HCT116 (cell line): ENCODE measurements around the gene PLEKHA8. TPM values are rescaled to one million over a fixed set of nuclear protein-coding genes. Genes with fewer than 3 reads are reported as not detected.

Source experiments
- ATAC-seq: fragments of 200-7000 bp; cut with Tn5 transposase; 2 replicates; pipeline ENCODE4 v1.9.1; 2020; ENCODE audit warnings: mild to moderate bottlenecking, moderate library complexity
- BruUV-seq: library from RNA; stranded (reverse); fragments of 400-500 nt; replicated peaks from 2 replicates; lab custom pipeline; 2021; lab: Mats Ljungman, UMichigan
- CTCF ChIA-PET: fragments of 300-600 bp; sonication (Branson Sonifier 250); formaldehyde crosslinking; loops from one replicate; lab custom pipeline; 2021; ENCODE audit warnings: antibody characterized with exemption; lab: Charles Lee
- POLR2A ChIA-PET: fragments of 300-600, 350-600 bp; sonication (Branson Sonifier 250); formaldehyde crosslinking; loops from one replicate; lab custom pipeline; 2021; ENCODE audit warnings: antibody characterized with exemption; lab: Charles Lee
- RAD21 ChIA-PET, 2 experiments: fragments of 300-600 bp; sonication (Branson Sonifier 250); formaldehyde crosslinking; loops; one replicate each; lab custom pipeline; 2023; ENCODE audit warnings: low total read pairs in 2 of 2; ENCODE audit not compliant: uncharacterized antibody in 2 of 2, unreplicated experiment in 2 of 2, low non-redundant PET in 1 of 2; lab: Charles Lee
- DNase-seq: peaks from one replicate; pipeline ENCODE4 v3.0.0-alpha.2; 2010; ENCODE audit warnings: low read depth, low spot score
- H2AFZ ChIP-seq: fragments of 200-600 bp; shearing (Covaris generic), sonication (generic); 2 replicates; pipeline ENCODE4 v1.6.1; 2017; ENCODE audit warnings: low read depth, mixed run types, mixed read lengths, antibody characterized with exemption, low read length; ENCODE audit not compliant: poor library complexity, severe bottlenecking
- H3K27ac ChIP-seq: 2 replicates; pipeline ENCODE4 v1.5.1; 2012; ENCODE audit warnings: low read depth, low read length
- H3K27me3 ChIP-seq: fragments of 200-600 bp; sonication (generic); 2 replicates; pipeline ENCODE4 v1.6.1; 2016; ENCODE audit warnings: mixed run types, low read length, mixed read lengths; ENCODE audit not compliant: insufficient read depth
- H3K36me3 ChIP-seq, 2 experiments: fragments of 200-500 bp in 1 of 2; fragments of 200-600 bp in 1 of 2; sonication (Bioruptor generic) in 1 of 2; sonication (generic) in 1 of 2; 2 replicates each; pipeline versions ENCODE4 v1.5.1 to v1.6.1; 2014 to 2016; ENCODE audit warnings: low read length in 2 of 2, inconsistent platforms in 1 of 2, mixed read lengths in 1 of 2, mixed run types in 1 of 2; ENCODE audit not compliant: insufficient read depth in 2 of 2, control insufficient read depth in 1 of 2
- H3K4me1 ChIP-seq, 2 experiments: fragments of 200-600 bp in 1 of 2; sonication (generic) in 1 of 2; 2 replicates each; pipeline versions ENCODE4 v1.5.1 to v1.6.1; 2012 to 2017; ENCODE audit warnings: low read length in 2 of 2, inconsistent platforms in 1 of 2, mild to moderate bottlenecking in 1 of 2, mixed read lengths in 1 of 2, mixed run types in 1 of 2, moderate library complexity in 1 of 2; ENCODE audit not compliant: insufficient read depth in 2 of 2, control insufficient read depth in 1 of 2
- H3K4me2 ChIP-seq: fragments of 200-600 bp; sonication (generic); 2 replicates; pipeline ENCODE4 v1.6.1; 2017; ENCODE audit warnings: mixed run types, low read length, mixed read lengths
- H3K4me3 ChIP-seq, 2 experiments: fragments of 200-600 bp in 1 of 2; sonication (generic) in 1 of 2; replicated peaks in 1 of 2; 2 replicates each; pipeline ENCODE4 v1.5.1; 2011 to 2016; ENCODE audit warnings: low read length in 2 of 2, control low read depth in 1 of 2, low read depth in 1 of 2, mild to moderate bottlenecking in 1 of 2, mixed read lengths in 1 of 2, mixed run types in 1 of 2
- H3K79me2 ChIP-seq: fragments of 200-600 bp; sonication (generic); 2 replicates; pipeline ENCODE4 v1.6.1; 2017; ENCODE audit warnings: mild to moderate bottlenecking, mixed run types, low read length, moderate library complexity, mixed read lengths; ENCODE audit not compliant: insufficient read depth
- H3K9ac ChIP-seq: fragments of 200-600 bp; sonication (generic); 2 replicates; pipeline ENCODE4 v1.6.1; 2016; ENCODE audit warnings: low read length, mixed read lengths
- H3K9me2 ChIP-seq: fragments of 200-600 bp; sonication (generic), shearing (Covaris generic); 2 replicates; pipeline ENCODE4 v1.6.1; 2017; ENCODE audit warnings: mixed run types, mild to moderate bottlenecking, moderate library complexity; ENCODE audit not compliant: insufficient read depth
- H3K9me3 ChIP-seq, 2 experiments: fragments of 200-500 bp in 1 of 2; fragments of 200-600 bp in 1 of 2; sonication (Bioruptor generic) in 1 of 2; sonication (generic) in 1 of 2; 2 replicates each; pipeline ENCODE4 v1.6.1; 2014 to 2017; ENCODE audit warnings: low read length in 2 of 2, mixed read lengths in 2 of 2, inconsistent platforms in 1 of 2, low read depth in 1 of 2, mild to moderate bottlenecking in 1 of 2, mixed run types in 1 of 2, moderate library complexity in 1 of 2; ENCODE audit not compliant: control insufficient read depth in 1 of 2, insufficient read depth in 1 of 2
- H4K20me1 ChIP-seq: fragments of 200-600 bp; sonication (generic), shearing (Covaris generic); 2 replicates; pipeline ENCODE4 v1.6.1; 2017; ENCODE audit warnings: mixed run types, mild to moderate bottlenecking, moderate library complexity; ENCODE audit not compliant: insufficient read depth
- POLR2A ChIP-seq: IDR thresholded peaks from 2 replicates; pipeline ENCODE4 v1.7.0; 2011; ENCODE audit warnings: borderline replicate concordance; ENCODE audit not compliant: insufficient read depth, insufficient read length; ENCODE audit errors: extremely low read depth
- RAD21 ChIP-seq: IDR thresholded peaks from 2 replicates; pipeline ENCODE4 v1.6.1; 2012; ENCODE audit warnings: low read depth, mild to moderate bottlenecking
- intact Hi-C: fragments of 100-400 bp; cut with micrococcal nuclease; formaldehyde crosslinking; loops from 2 replicates; pipeline ENCODE4 v1.10.0; 2022
- total RNA-seq: library from RNA; stranded (reverse); gene quantifications from one replicate; pipeline ENCODE4 v1.2.1, GENCODE V29; 2021; ENCODE audit not compliant: unreplicated experiment
- TF ChIP-seq, protein P1 (sequence below): IDR thresholded peaks from 2 replicates; pipeline ENCODE4 v1.6.1; 2012
- TF ChIP-seq, protein P2 (sequence below): IDR thresholded peaks from 2 replicates; pipeline ENCODE4 v1.6.1; 2011; ENCODE audit warnings: mild to moderate bottlenecking, low read length, moderate library complexity; ENCODE audit not compliant: insufficient replicate concordance; ENCODE audit errors: extremely low read depth
- TF ChIP-seq, protein P3 (sequence below), 3 experiments: fragments of 200-600 bp in 1 of 3; sonication (generic) in 1 of 3; IDR thresholded peaks in 2 of 3; conservative IDR thresholded peaks in 1 of 3; 2 replicates each; pipeline ENCODE4 v1.5.1; 2012 to 2017; ENCODE audit warnings: low read depth in 2 of 3, low read length in 2 of 3, antibody characterized with exemption in 1 of 3, borderline replicate concordance in 1 of 3, control low read depth in 1 of 3, mild to moderate bottlenecking in 1 of 3, mixed read lengths in 1 of 3, mixed run types in 1 of 3, moderate library complexity in 1 of 3; ENCODE audit not compliant: insufficient read depth in 1 of 3

PLEKHA8 gene
- total RNA-seq, 1 experiment from 2014 or later, result 13.6 TPM

- no peak overlapping the region for H3K9ac ChIP-seq
- CTCF ChIA-PET, result no interaction called here
- H3K79me2 ChIP-seq, result no peaks in the 10 kb centered on the region
- TF ChIP-seq, protein P1, sequence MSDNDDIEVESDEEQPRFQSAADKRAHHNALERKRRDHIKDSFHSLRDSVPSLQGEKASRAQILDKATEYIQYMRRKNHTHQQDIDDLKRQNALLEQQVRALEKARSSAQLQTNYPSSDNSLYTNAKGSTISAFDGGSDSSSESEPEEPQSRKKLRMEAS, result no peak
- TF ChIP-seq, protein P2, sequence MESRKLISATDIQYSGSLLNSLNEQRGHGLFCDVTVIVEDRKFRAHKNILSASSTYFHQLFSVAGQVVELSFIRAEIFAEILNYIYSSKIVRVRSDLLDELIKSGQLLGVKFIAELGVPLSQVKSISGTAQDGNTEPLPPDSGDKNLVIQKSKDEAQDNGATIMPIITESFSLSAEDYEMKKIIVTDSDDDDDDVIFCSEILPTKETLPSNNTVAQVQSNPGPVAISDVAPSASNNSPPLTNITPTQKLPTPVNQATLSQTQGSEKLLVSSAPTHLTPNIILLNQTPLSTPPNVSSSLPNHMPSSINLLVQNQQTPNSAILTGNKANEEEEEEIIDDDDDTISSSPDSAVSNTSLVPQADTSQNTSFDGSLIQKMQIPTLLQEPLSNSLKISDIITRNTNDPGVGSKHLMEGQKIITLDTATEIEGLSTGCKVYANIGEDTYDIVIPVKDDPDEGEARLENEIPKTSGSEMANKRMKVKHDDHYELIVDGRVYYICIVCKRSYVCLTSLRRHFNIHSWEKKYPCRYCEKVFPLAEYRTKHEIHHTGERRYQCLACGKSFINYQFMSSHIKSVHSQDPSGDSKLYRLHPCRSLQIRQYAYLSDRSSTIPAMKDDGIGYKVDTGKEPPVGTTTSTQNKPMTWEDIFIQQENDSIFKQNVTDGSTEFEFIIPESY, result no peak
- TF ChIP-seq POLR2A, result no peak
- TF ChIP-seq, protein P3, sequence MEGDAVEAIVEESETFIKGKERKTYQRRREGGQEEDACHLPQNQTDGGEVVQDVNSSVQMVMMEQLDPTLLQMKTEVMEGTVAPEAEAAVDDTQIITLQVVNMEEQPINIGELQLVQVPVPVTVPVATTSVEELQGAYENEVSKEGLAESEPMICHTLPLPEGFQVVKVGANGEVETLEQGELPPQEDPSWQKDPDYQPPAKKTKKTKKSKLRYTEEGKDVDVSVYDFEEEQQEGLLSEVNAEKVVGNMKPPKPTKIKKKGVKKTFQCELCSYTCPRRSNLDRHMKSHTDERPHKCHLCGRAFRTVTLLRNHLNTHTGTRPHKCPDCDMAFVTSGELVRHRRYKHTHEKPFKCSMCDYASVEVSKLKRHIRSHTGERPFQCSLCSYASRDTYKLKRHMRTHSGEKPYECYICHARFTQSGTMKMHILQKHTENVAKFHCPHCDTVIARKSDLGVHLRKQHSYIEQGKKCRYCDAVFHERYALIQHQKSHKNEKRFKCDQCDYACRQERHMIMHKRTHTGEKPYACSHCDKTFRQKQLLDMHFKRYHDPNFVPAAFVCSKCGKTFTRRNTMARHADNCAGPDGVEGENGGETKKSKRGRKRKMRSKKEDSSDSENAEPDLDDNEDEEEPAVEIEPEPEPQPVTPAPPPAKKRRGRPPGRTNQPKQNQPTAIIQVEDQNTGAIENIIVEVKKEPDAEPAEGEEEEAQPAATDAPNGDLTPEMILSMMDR (IDR thresholded peaks at IDR 0.05 in 2 of 3, conservative IDR thresholded peaks at IDR 0.05 in 1 of 3; ENCODE audit: borderline replicate concordance in 1 of 3, insufficient read depth in 1 of 3, low read depth in 2 of 3, low read length in 2 of 3), result no peak
- no peak for TF ChIP-seq RAD21
- no peaks in the 10 kb centered on the region for H4K20me1 ChIP-seq
- intact Hi-C loops, result no loop called here
- POLR2A ChIA-PET, result no interaction called here
- no peak overlapping the region for H3K4me2 ChIP-seq
- DNase-seq, result no peak
- H3K9me2 ChIP-seq, result no peaks in the 10 kb centered on the region
- RAD21 ChIA-PET, result no interaction called here
- no peaks in the 10 kb centered on the region for H3K9me3 ChIP-seq
- H3K4me1 ChIP-seq, result peaks cover 18 to 20% of the 10 kb centered on the region in 2 experiments
- H3K4me3 ChIP-seq, result no peak overlapping the region
- no TSS peak for BruUV-seq
- no peak overlapping the region for H2AFZ ChIP-seq
- H3K36me3 ChIP-seq, result no peaks in the 10 kb centered on the region
- no peak for ATAC-seq
- H3K27ac ChIP-seq, result no peak overlapping the region
- H3K27me3 ChIP-seq, result no peaks in the 10 kb centered on the region
Measured at GRCh38 chr7:30147223-30147622, 119.0 kb downstream of the PLEKHA8 start.
